ENCODE measurements around the gene LRMDA. TPM values are rescaled to one million over a fixed set of nuclear protein-coding genes. Genes with fewer than 3 reads are reported as not detected.

The LRMDA gene
- total and polyA plus RNA-seq, 2 of the 13 experiments (the other 11 are each of a cell fraction or from before 2014, with no cell fraction given), result 13.4 to 22.0 TPM

DNA sequence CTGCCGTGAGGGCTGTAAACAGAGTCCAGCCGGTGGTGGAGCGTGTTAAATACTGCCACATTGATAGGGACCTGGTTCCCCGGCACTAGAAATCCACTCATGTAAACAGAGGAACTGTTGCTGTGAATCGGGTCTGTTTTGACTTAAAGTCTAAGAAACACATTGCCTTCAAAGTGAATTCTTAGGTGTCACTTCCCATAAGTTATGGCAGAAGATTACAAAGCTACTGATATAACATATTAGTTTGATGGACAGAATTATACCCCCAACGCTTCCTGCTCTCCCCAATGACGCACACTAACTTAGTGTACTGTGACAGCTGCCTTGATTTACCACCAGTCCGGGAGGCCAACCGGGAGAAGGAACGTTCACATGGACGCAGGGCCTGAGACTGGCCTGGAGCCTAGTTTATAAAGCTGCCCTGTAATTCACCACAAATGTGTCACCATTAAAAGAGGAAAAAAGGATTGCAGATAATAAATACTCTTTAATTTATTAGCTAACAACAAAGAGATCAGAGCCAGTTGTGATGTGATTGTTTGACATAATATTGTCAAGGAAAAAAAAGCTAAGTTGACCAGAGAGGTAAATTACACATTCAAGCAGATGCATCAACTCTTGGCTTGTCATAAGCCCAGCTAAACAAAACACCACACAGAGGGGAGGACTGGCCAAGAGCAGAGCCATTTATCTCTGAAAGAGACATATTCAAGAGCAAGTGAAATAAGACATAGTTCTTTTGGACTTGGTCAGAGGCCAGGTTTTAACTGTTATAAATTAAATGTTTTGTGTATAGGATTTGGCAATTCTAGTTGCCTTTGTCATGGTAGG lies 820.6 kb downstream of the LRMDA start:
- Histone ChIP-seq H3K9ac (ENCODE audit: insufficient read depth, low read depth, low read length) (no peak overlapping the region), H3K4me1 (ENCODE audit: insufficient read depth, low read length) (no peaks in the 10 kb centered on the region), H3K4me3 (replicated peaks in 1 of 3; ENCODE audit: insufficient read depth in 1 of 3, low read depth in 2 of 3, low read length in 3 of 3) (no peak overlapping the region), H3K27me3 (ENCODE audit: control insufficient read depth in 1 of 2, insufficient read depth in 2 of 2, low read length in 2 of 2) (no peaks in the 10 kb centered on the region), H3K27ac (ENCODE audit: extremely low read length, insufficient read depth, low read length) (no peak overlapping the region), H4K20me1 (ENCODE audit: insufficient read depth, low read length) (no peaks in the 10 kb centered on the region), H3K36me3 (replicated peaks in 1 of 2; ENCODE audit: control insufficient read depth in 1 of 2, insufficient read depth in 2 of 2, low read length in 2 of 2) (no peaks in the 10 kb centered on the region), H2AFZ (ENCODE audit: low read length) (no peak overlapping the region), H3K79me2 (ENCODE audit: insufficient read depth, low read length) (no peaks in the 10 kb centered on the region), H3K9me3 (ENCODE audit: low read length) (no peaks in the 10 kb centered on the region), H3K4me2 (ENCODE audit: low read depth, low read length) (no peak overlapping the region)
- ChIA-PET CTCF (ENCODE audit: low intra/inter-chr PET ratio, low total read pairs) (no interaction called here), POLR2A (no interaction called here)
- WGBS (ENCODE audit: low lambda C conversion rate), result 89% methylated on average over 11 of the region's 11 CpGs
- ATAC-seq, result no peak
- no peak for TF ChIP-seq DPF2 (CRISPR knock-in tag; IDR thresholded peaks at IDR 0.05; ENCODE audit: borderline replicate concordance, low read depth)
- TF ChIP-seq, protein P1, sequence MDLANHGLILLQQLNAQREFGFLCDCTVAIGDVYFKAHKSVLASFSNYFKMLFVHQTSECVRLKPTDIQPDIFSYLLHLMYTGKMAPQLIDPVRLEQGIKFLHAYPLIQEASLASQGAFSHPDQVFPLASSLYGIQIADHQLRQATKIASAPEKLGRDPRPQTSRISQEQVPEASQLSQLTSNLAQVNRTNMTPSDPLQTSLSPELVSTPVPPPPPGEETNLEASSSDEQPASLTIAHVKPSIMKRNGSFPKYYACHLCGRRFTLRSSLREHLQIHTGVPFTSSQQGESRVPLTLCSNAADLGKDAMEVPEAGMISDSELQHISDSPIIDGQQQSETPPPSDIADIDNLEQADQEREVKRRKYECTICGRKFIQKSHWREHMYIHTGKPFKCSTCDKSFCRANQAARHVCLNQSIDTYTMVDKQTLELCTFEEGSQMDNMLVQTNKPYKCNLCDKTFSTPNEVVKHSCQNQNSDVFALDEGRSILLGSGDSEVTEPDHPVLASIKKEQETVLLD (CRISPR knock-in tag; IDR thresholded peaks at IDR 0.05; ENCODE audit: low read depth), result no peak
- no peak for TF ChIP-seq SP5 (CRISPR knock-in tag; IDR thresholded peaks at IDR 0.05; ENCODE audit: borderline replicate concordance, low read depth)
- no peak for TF ChIP-seq STAG1 (CRISPR knock-in tag; IDR thresholded peaks at IDR 0.05)
- no peak for TF ChIP-seq PHF5A (CRISPR knock-in tag; IDR thresholded peaks at IDR 0.05; ENCODE audit: low read depth, unreplicated experiment)
- DNase-seq (ENCODE audit: low spot score), result no peak
- intact Hi-C loops (cut with micrococcal nuclease; ENCODE audit: unreplicated experiment), result no loop called here
- BruUV-seq (replicated peaks), result no TSS peak
- no peak for FAIRE-seq
- in situ Hi-C loops (cut with HindIII; ENCODE audit: extremely low pct_ligation_motif_present, low pct_unique_long_range_greater_than_20kb), result no loop called here

- TF ChIP-seq THRA (CRISPR knock-in tag; IDR thresholded peaks at IDR 0.05; ENCODE audit: borderline replicate concordance), result no peak
- TF ChIP-seq, protein P2, sequence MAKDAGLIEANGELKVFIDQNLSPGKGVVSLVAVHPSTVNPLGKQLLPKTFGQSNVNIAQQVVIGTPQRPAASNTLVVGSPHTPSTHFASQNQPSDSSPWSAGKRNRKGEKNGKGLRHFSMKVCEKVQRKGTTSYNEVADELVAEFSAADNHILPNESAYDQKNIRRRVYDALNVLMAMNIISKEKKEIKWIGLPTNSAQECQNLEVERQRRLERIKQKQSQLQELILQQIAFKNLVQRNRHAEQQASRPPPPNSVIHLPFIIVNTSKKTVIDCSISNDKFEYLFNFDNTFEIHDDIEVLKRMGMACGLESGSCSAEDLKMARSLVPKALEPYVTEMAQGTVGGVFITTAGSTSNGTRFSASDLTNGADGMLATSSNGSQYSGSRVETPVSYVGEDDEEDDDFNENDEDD (CRISPR knock-in tag; IDR thresholded peaks at IDR 0.05; ENCODE audit: borderline replicate concordance), result no peak
- Histone ChIP-seq H2AFZ (ENCODE audit: low read length) (no peak overlapping the region), H4K20me1 (ENCODE audit: insufficient read depth, low read length) (no peaks in the 10 kb centered on the region), H3K4me1 (ENCODE audit: insufficient read depth, low read length) (no peaks in the 10 kb centered on the region), H3K9ac (ENCODE audit: insufficient read depth, low read depth, low read length) (no peak overlapping the region), H3K27me3 (ENCODE audit: control insufficient read depth in 1 of 2, insufficient read depth in 2 of 2, low read length in 2 of 2) (no peaks in the 10 kb centered on the region), H3K79me2 (ENCODE audit: insufficient read depth, low read length) (no peaks in the 10 kb centered on the region), H3K27ac (ENCODE audit: extremely low read length, insufficient read depth, low read length) (no peak overlapping the region), H3K36me3 (replicated peaks in 1 of 2; ENCODE audit: control insufficient read depth in 1 of 2, insufficient read depth in 2 of 2, low read length in 2 of 2) (no peaks in the 10 kb centered on the region), H3K4me2 (ENCODE audit: low read depth, low read length) (no peak overlapping the region), H3K4me3 (replicated peaks in 1 of 3; ENCODE audit: insufficient read depth in 1 of 3, low read depth in 2 of 3, low read length in 3 of 3) (no peak overlapping the region), H3K9me3 (ENCODE audit: low read length) (no peaks in the 10 kb centered on the region)
- FAIRE-seq (no peak), DNase-seq (ENCODE audit: low spot score) (no peak), ATAC-seq (no peak)
- CTCF ChIA-PET (ENCODE audit: low intra/inter-chr PET ratio, low total read pairs), result no interaction called here
- in situ Hi-C loops (cut with HindIII; ENCODE audit: extremely low pct_ligation_motif_present, low pct_unique_long_range_greater_than_20kb) (no loop called here), intact Hi-C loops (cut with micrococcal nuclease; ENCODE audit: unreplicated experiment) (no loop called here)
- no TSS peak for BruUV-seq (replicated peaks)
- 88% methylated on average over 7 of the region's 7 CpGs for WGBS (ENCODE audit: low lambda C conversion rate)
- POLR2A ChIA-PET, result no interaction called here
Measured at GRCh38 chr10:76252733-76253132, 821.3 kb downstream of the LRMDA start.

Measured in HepG2 (cell line).